GM21528 (cell line): ENCODE results near the gene OR8G1.
"Not testable (repeated sequence)": the region's sequence is repeated elsewhere in the genome, so short reads cannot be mapped to it uniquely, and the experiment has no call there.

ENCODE experiments used
- ATAC-seq: cut with Tn5 transposase; IDR thresholded peaks from one replicate; pipeline ENCODE4 v1.9.1; 2021; ENCODE audit warnings: mild to moderate bottlenecking, moderate library complexity; ENCODE audit not compliant: unreplicated experiment, low FRiP score

Gene OR8G1

GRCh38 chr11:124240621-124241397, at the start of gene OR8G1:
TSS of gene OR8G1 (plus strand) at chr11:124241095. CDS start at chr11:124249676, 8,581 bp downstream.
- ATAC-seq: no peak

- ATAC-seq: peak; percentile 73
Observed at GRCh38 chr11:124193221-124194010, 47.5 kb upstream of the OR8G1 start.

GRCh38 chr11:124194293-124195188, 46.4 kb upstream of the OR8G1 start:
- no peak for ATAC-seq

GRCh38 chr11:124195189-124195734, 45.6 kb upstream of the OR8G1 start:
- ATAC-seq: peak; percentile 79

DNA sequence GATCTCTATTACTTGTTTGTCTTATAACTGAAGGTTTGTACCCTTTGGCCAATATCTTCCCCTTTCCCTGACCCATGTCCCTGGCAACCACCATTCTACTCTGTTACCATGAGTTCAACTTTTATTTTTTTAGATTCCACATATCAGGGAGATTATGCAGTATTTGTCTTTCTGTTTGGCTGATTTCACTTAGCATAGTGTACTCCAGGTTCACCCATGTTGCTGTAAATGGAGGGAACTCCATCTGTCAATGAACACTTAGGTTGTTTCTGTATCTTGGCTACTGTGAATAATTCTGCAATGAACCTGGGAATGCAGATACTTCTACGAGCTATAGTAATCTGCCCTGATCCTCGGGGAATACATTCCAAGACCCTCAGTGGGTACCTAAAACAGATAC, 42.9 kb upstream of the OR8G1 start:
- ATAC-seq: no peak

GRCh38 chr11:124198897-124199296, 42.0 kb upstream of the OR8G1 start:
- no peak for ATAC-seq

- ATAC-seq: no peak
Observed at GRCh38 chr11:124199702-124200101, 41.2 kb upstream of the OR8G1 start.

GRCh38 chr11:124200671-124201070, 40.2 kb upstream of the OR8G1 start:
- ATAC-seq: no peak

GRCh38 chr11:124202951-124203350, 37.9 kb upstream of the OR8G1 start:
- ATAC-seq: no peak

- ATAC-seq: no peak
Observed at GRCh38 chr11:124204008-124204407, 36.9 kb upstream of the OR8G1 start.

DNA sequence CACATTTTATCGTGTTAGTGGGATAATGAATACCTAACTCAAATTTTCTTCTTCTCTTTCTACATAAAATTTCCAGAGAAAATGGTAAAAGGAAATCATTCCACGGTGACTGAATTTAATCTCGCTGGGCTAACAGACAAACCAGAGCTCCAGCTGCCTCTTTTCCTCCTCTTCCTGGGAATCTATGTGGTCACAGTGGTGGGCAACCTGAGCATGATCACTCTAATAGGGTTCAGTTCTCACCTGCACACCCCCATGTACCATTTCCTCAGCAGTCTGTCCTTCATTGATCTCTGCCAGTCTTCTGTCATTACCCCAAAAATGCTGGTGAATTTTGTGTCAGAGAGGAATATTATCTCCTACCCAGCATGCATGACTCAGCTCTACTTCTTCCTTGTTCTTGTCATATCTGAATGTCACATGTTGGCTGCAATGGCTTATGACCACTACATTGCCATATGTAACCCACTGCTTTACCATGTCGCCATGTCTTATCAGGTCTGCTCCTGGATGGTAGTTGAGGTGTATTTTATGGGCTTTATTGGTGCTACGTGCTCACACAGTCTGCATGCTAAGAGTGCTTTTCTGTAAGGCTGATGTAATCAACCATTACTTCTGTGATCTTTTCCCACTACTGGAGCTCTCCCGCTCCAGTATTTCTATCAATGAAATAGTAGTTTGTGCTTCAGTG, 33.6 kb upstream of the OR8G1 start:
- ATAC-seq: no peak

DNA sequence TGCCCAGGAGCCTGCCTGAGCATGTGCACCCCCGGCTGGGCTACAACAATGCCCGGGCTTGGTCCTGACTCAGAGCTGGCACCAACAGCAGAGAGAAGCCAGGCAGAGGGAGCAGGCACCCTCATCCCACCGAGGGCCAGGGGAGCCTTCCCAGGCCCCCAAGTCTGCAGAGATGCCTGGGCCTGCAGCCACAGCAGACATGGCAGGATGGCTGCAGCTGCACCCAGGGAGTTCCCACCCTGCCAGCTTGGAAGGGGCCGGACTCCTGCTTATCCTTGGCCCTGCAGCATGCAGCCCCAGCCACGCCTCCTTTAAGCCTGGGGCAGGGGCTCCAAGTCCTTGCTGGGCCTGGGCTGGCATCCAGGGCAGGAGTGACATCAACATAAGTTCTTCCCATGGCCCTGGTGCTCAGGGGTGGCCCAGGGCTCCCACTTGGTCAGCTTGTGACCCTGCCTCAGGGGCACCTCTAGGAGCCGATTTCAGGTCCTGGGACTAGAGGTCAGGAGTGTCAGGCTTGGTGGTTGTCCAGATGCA, 31.0 kb upstream of the OR8G1 start:
- ATAC-seq: no peak

DNA sequence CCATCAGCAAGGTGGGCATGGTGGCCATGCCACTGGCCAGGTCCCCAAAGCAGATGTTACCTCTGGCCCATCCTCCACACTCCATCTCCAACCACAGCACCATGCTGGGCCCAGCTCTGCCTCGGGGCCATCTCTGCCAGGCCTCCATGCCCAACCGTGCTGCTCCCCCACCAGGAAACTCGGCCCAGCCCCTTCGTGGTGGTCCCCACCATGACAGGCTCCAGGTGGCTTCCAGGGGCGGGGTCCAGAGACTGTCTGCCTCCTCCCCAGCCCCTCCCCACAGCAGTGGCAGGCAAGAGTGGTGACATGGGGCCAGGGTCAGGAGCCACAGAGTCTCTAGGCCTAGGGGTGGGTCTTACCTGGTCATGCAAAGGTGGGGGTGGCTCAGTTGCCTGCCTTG, 30.5 kb upstream of the OR8G1 start:
- no peak for ATAC-seq

GRCh38 chr11:124211321-124211720, 29.6 kb upstream of the OR8G1 start:
- ATAC-seq: no peak

DNA sequence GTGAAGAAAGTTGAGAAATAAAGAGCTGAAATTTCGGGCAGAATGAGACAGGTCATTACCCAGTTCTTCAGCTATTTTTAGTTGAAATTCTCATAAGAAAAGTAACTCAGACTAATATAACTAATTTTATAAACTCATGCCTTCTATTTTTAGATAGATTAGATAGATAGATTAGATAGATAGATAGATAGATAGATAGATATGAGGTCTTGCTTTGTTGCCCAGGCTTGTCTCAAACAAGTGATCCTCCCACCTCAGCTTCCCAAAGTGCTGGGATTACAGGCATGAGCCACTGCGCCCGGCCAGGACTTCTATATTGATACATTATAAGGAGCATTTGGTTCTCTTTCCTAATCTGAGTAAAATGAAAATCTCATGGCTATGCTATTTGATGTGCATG, 26.9 kb upstream of the OR8G1 start:
- ATAC-seq: no peak

GRCh38 chr11:124219126-124219525, 21.8 kb upstream of the OR8G1 start:
- no peak for ATAC-seq

GRCh38 chr11:124222407-124222806, 18.5 kb upstream of the OR8G1 start:
- no peak for ATAC-seq

DNA sequence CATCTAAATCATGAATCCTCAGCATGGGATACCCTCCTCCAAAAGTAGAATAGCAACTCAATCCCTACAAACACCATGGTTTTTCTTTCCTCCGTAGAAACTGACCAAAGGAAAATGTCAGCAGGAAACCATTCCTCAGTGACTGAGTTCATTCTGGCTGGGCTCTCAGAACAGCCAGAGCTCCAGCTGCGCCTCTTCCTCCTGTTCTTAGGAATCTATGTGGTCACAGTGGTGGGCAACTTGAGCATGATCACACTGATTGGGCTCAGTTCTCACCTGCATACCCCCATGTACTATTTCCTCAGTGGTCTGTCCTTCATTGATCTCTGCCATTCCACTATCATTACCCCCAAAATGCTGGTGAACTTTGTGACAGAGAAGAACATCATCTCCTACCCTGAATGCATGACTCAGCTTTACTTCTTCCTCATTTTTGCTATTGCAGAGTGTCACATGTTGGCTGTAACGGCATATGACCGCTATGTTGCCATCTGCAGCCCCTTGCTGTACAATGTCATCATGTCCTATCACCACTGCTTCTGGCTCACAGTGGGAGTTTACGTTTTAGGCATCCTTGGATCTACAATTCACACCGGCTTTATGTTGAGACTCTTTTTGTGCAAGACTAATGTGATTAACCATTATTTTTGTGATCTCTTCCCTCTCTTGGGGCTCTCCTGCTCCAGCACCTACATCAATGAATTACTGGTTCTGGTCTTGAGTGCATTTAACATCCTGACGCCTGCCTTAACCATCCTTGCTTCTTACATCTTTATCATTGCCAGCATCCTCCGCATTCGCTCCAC, 16.1 kb upstream of the OR8G1 start:
- not testable (repeated sequence) for ATAC-seq

- ATAC-seq: no peak
Observed at GRCh38 chr11:124225471-124225870, 15.4 kb upstream of the OR8G1 start.
